Neural cell (in vitro differentiated cells): ENCODE measurements around the gene CRIP1.

Experiments
- CTCF ChIP-seq: fragments of 450-650 bp; IDR thresholded peaks from 2 replicates; pipeline ENCODE4 v1.5.1; 2014; ENCODE audit warnings: antibody characterized with exemption, mild to moderate bottlenecking, moderate library complexity; ENCODE audit not compliant: poor library complexity, severe bottlenecking
- EP300 ChIP-seq: fragments of 450-650 bp; conservative IDR thresholded peaks from 2 replicates; pipeline ENCODE4 v1.6.1; 2014; ENCODE audit warnings: antibody characterized with exemption, mild to moderate bottlenecking, moderate library complexity; ENCODE audit not compliant: poor library complexity, severe bottlenecking
- POLR2AphosphoS5 ChIP-seq: IDR thresholded peaks from 2 replicates; pipeline ENCODE4 v1.6.1; 2012

GRCh38 chr14:105484069-105484996 lies 2.4 kb upstream of the CRIP1 start:
- no peak for TF ChIP-seq CTCF
- TF ChIP-seq EP300 = no peak
- TF ChIP-seq POLR2AphosphoS5 = no peak
